GM21367 (cell line): ENCODE results near the gene RPS10.
"Not testable (repeated sequence)": the region's sequence is repeated elsewhere in the genome, so short reads cannot be mapped to it uniquely, and the experiment has no call there.

Source experiments
- ATAC-seq: cut with Tn5 transposase; IDR thresholded peaks from one replicate; pipeline ENCODE4 v1.9.1; 2021; ENCODE audit not compliant: unreplicated experiment

The RPS10 gene

GRCh38 chr6:34374069-34374468 lies 51.8 kb downstream of the RPS10 start:
- ATAC-seq, result no peak

GRCh38 chr6:34373511-34373910 lies 52.4 kb downstream of the RPS10 start:
- no peak for ATAC-seq

- ATAC-seq, result not testable (repeated sequence)
Measured at GRCh38 chr6:34371865-34372264, 54.0 kb downstream of the RPS10 start.

GRCh38 chr6:34370361-34370760 lies 55.5 kb downstream of the RPS10 start:
- no peak for ATAC-seq

- no peak for ATAC-seq
Measured at GRCh38 chr6:34369385-34369784, 56.5 kb downstream of the RPS10 start.
